BJ (cell line): Measurements from ENCODE around the gene ARHGAP40. TPM values are rescaled to one million over a fixed set of nuclear protein-coding genes. Genes with fewer than 3 reads are reported as not detected.

Experiments used
- CTCF ChIA-PET: fragments of 350-600 bp; formaldehyde crosslinking; extraction: SDS; loops from one replicate; lab custom pipeline; 2021; ENCODE audit warnings: antibody characterized with exemption, inconsistent platforms; lab: Yijun Ruan, JAX
- POLR2A ChIA-PET: fragments of 300-600 bp; sonication (Branson Sonifier 250); formaldehyde crosslinking; extraction: SDS; loops from one replicate; lab custom pipeline; 2021; ENCODE audit warnings: antibody characterized with exemption; lab: Charles Lee
- DNase-seq: peaks from one replicate; pipeline ENCODE4 v3.0.0-alpha.2; 2011; ENCODE audit warnings: low read depth
- H3K27me3 ChIP-seq: 2 replicates; pipeline ENCODE4 v1.6.0; 2011; ENCODE audit warnings: low read length; ENCODE audit not compliant: control insufficient read depth, insufficient read depth
- H3K36me3 ChIP-seq: 2 replicates; pipeline ENCODE4 v1.5.1; 2011; ENCODE audit warnings: low read length; ENCODE audit not compliant: control insufficient read depth, insufficient read depth
- H3K4me3 ChIP-seq: 2 replicates; pipeline ENCODE4 v1.5.1; 2011; ENCODE audit warnings: low read depth, mild to moderate bottlenecking, control low read depth, low read length
- polyA plus RNA-seq: library from polyadenylated mRNA; depleted of rRNA; stranded (reverse); fragments of >200 nt; gene quantifications from 2 replicates; pipeline ENCODE4 v1.2.3, GENCODE V29; 2011
- TF ChIP-seq, protein P1 (sequence below): IDR thresholded peaks from 2 replicates; pipeline ENCODE4 v1.5.1; 2011; ENCODE audit warnings: low read depth, mild to moderate bottlenecking, control low read depth, inconsistent platforms, low read length, moderate library complexity; ENCODE audit not compliant: insufficient read depth

Gene ARHGAP40
- polyA plus RNA-seq, 1 experiment, result not detected

DNA sequence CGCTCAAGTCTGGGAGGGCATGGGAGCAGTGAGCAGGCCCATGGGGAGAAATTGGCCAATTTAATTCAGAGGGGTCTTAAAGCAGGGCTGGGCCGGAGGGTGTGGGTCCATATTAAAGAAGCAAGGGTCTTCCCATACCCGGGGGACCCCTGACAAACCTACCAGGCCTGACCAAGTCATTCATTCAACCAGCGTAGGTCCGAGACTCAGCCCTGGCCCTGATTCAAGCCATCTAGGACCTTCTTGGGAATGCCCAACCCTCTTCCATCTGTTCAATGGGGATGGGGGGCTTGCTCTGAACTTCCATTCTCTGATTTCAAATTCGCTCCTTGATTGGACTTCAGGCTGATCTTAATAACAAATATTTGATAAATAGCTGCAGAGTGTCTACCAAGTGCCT lies 13.3 kb upstream of the ARHGAP40 start:
- no peak for DNase-seq
- Histone ChIP-seq H3K27me3 (peaks cover 9% of the 10 kb centered on the region), H3K4me3 (no peak overlapping the region), H3K36me3 (no peaks in the 10 kb centered on the region)
- CTCF ChIA-PET, result no interaction called here
- POLR2A ChIA-PET, result no interaction called here
- TF ChIP-seq, protein P1, sequence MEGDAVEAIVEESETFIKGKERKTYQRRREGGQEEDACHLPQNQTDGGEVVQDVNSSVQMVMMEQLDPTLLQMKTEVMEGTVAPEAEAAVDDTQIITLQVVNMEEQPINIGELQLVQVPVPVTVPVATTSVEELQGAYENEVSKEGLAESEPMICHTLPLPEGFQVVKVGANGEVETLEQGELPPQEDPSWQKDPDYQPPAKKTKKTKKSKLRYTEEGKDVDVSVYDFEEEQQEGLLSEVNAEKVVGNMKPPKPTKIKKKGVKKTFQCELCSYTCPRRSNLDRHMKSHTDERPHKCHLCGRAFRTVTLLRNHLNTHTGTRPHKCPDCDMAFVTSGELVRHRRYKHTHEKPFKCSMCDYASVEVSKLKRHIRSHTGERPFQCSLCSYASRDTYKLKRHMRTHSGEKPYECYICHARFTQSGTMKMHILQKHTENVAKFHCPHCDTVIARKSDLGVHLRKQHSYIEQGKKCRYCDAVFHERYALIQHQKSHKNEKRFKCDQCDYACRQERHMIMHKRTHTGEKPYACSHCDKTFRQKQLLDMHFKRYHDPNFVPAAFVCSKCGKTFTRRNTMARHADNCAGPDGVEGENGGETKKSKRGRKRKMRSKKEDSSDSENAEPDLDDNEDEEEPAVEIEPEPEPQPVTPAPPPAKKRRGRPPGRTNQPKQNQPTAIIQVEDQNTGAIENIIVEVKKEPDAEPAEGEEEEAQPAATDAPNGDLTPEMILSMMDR, result no peak

DNA sequence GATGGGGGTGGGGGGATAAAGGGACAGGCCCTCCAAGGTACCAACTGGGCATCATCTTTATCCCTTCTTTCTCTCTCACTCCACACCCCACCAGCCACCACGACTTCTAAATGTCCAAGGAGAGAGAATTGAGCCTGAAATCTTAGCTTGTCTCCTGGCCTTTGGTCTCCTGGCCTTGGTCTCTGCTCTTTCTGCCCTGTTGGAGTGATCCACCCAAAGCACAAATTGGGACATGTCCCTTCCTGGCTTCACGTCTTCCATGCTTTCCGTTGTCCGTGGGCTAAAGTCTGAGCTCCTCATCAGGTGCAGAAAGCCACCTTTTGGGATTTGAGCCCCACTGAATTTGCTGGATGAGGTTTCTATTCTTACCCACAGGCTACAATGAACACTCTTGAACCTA lies 12.3 kb upstream of the ARHGAP40 start:
- Histone ChIP-seq H3K27me3 (peaks cover 3% of the 10 kb centered on the region), H3K4me3 (no peak overlapping the region), H3K36me3 (no peaks in the 10 kb centered on the region)
- ChIA-PET CTCF (no interaction called here), POLR2A (no interaction called here)
- DNase-seq, result no peak
- TF ChIP-seq, protein P1, result no peak

- H3K36me3 ChIP-seq, result no peaks in the 10 kb centered on the region
- H3K4me3 ChIP-seq, result no peak overlapping the region
- peaks cover 3% of the 10 kb centered on the region for H3K27me3 ChIP-seq
- ChIA-PET POLR2A (no interaction called here), CTCF (no interaction called here)
- DNase-seq, result no peak
- TF ChIP-seq, protein P1, result no peak
These were observed 11.5 kb upstream of the ARHGAP40 start for GRCh38 chr20:38589967-38590675.

DNA sequence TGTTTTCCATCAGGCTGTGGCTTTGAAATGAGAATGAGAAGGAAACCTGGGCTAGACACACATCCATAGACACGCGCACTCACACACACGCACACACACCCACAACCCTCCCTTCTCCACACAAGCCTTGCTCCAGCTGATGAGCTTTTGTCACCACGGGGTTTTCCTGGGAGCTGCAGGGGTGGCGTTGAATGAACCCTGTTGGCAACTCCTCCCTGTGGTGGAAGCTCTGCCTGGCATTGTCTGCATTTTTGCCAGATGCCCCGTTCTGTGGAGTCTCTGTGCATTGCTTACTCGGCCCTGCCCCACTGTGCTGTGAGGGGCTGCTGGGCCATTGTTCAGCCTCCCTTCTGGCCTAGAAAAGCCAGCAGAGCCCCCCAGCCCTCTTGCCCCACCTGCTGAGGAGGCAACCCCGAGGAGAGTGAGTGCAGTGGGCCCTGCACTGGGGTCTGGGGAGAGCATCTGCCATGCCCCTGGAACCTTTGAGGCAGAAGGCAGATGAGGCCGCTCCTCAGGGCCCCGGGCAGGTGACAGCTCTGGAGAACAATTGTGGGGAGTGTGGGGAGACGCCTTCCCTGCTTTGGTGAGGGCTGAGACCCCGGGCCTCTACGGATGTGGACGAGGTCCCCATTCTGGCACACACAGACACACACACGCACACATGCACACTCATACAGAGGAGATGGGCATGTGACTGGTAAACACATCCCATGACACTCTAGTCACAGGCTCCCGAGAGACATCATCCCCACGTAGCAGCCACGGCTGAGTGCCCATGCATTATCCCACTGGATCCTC lies 10.7 kb upstream of the ARHGAP40 start:
- Histone ChIP-seq H3K4me3 (no peak overlapping the region), H3K36me3 (no peaks in the 10 kb centered on the region), H3K27me3 (peaks cover 2% of the 10 kb centered on the region)
- POLR2A ChIA-PET, result no interaction called here
- DNase-seq, result no peak
- TF ChIP-seq, protein P1, result no peak
- CTCF ChIA-PET, result no interaction called here
